K562 (cell line): Measurements from ENCODE around the gene ARHGEF4. TPM values are rescaled to one million over a fixed set of nuclear protein-coding genes. Genes with fewer than 3 reads are reported as not detected.

Source experiments
- ATAC-seq: fragments of 200-7000 bp; cut with Tn5 transposase; 3 replicates; pipeline ENCODE4 v1.9.1; 2020; ENCODE audit warnings: moderate library complexity
- BruUV-seq: library from RNA; stranded (reverse); fragments of 400-500 nt; replicated peaks from 2 replicates; lab custom pipeline; 2021; lab: Mats Ljungman, UMichigan
- CTCF ChIA-PET: fragments of 300-600 bp; formaldehyde crosslinking; extraction: SDS; loops from one replicate; lab custom pipeline; 2021; ENCODE audit warnings: low intra/inter-chr PET ratio; lab: Yijun Ruan, JAX
- POLR2A ChIA-PET: fragments of 300-600, 350-650 bp; sonication (Branson Sonifier 250); formaldehyde crosslinking; extraction: SDS; loops from one replicate; lab custom pipeline; 2021; ENCODE audit warnings: antibody characterized with exemption, inconsistent platforms; lab: Yijun Ruan, JAX
- DNase-seq, 4 experiments: peaks; one replicate each; pipeline versions ENCODE4 v3.0.0 to v3.0.0-alpha.2; 2011 to 2018; ENCODE audit warnings: low spot score in 3 of 4, mixed read lengths in 3 of 4; ENCODE audit errors: extremely low read depth in 1 of 4
- FAIRE-seq: peaks from 2 replicates; lab custom pipeline; 2011; peaks lifted over from hg19 to GRCh38; lab: Jason Lieb, UNC
- H2AFZ ChIP-seq: 2 replicates; pipeline ENCODE4 v1.6.0; 2011; ENCODE audit warnings: low read depth, low read length, control low read depth, inconsistent platforms
- H3K27ac ChIP-seq: fragments of 200-600 bp; 3 replicates; pipeline ENCODE4 v1.8.0; 2011; ENCODE audit warnings: low read depth, mild to moderate bottlenecking, control low read depth, inconsistent platforms, low read length, moderate library complexity, mixed read lengths; ENCODE audit errors: extremely low read depth
- H3K27me3 ChIP-seq, 2 experiments: fragments of 300-600 bp in 1 of 2; 2 replicates in 1 of 2; 3 replicates in 1 of 2; pipeline versions ENCODE4 v1.6.0 to v1.8.0; 2011; ENCODE audit warnings: inconsistent platforms in 2 of 2, low read length in 2 of 2, mild to moderate bottlenecking in 1 of 2, mixed read lengths in 1 of 2, moderate library complexity in 1 of 2; ENCODE audit not compliant: control insufficient read depth in 2 of 2, insufficient read depth in 2 of 2
- H3K36me3 ChIP-seq: fragments of 300-600 bp; 3 replicates; pipeline ENCODE4 v1.8.0; 2011; ENCODE audit warnings: mild to moderate bottlenecking, low read length, inconsistent platforms; ENCODE audit not compliant: control insufficient read depth, insufficient read depth
- H3K4me1 ChIP-seq, 2 experiments: fragments of 200-600 bp in 1 of 2; replicated peaks in 1 of 2; 2 replicates in 1 of 2; 3 replicates in 1 of 2; pipeline versions ENCODE4 v1.5.1 to v1.8.0; 2011; ENCODE audit warnings: inconsistent platforms in 2 of 2, low read length in 2 of 2, mild to moderate bottlenecking in 1 of 2, mixed read lengths in 1 of 2, moderate library complexity in 1 of 2; ENCODE audit not compliant: control insufficient read depth in 2 of 2, insufficient read depth in 2 of 2
- H3K4me2 ChIP-seq: 2 replicates; pipeline ENCODE4 v1.6.1; 2011; ENCODE audit warnings: low read length, control low read depth, inconsistent platforms, mixed read lengths; ENCODE audit not compliant: insufficient read depth
- H3K4me3 ChIP-seq: fragments of 200-600 bp; sonication (generic), shearing (Covaris generic); 2 replicates; pipeline ENCODE4 v1.5.1; 2016; ENCODE audit warnings: control low read depth, inconsistent platforms
- H3K79me2 ChIP-seq: fragments of 200-600 bp; 3 replicates; pipeline ENCODE4 v1.8.0; 2011; ENCODE audit warnings: low read length, inconsistent platforms; ENCODE audit not compliant: control insufficient read depth, insufficient read depth
- H3K9ac ChIP-seq, 2 experiments: 2 replicates each; pipeline versions ENCODE4 v1.6.0 to v1.6.1; 2011; ENCODE audit warnings: low read depth in 2 of 2, low read length in 2 of 2, control low read depth in 1 of 2, inconsistent platforms in 1 of 2, mild to moderate bottlenecking in 1 of 2, mixed read lengths in 1 of 2; ENCODE audit not compliant: insufficient read depth in 1 of 2
- H3K9me1 ChIP-seq: one replicate; pipeline ENCODE4 v1.6.0; 2011; ENCODE audit warnings: inconsistent platforms, mild to moderate bottlenecking, low read length, moderate library complexity; ENCODE audit not compliant: control insufficient read depth, insufficient read depth
- H3K9me3 ChIP-seq: replicated peaks from 2 replicates; pipeline ENCODE4 v1.5.1; 2011; ENCODE audit warnings: low read depth, low read length, inconsistent platforms; ENCODE audit not compliant: control insufficient read depth, insufficient read depth
- H4K20me1 ChIP-seq: replicated peaks from 2 replicates; pipeline ENCODE4 v1.6.1; 2011; ENCODE audit warnings: low read length, inconsistent platforms, mixed read lengths; ENCODE audit not compliant: control insufficient read depth, insufficient read depth
- DLX4 ChIP-seq: fragments of 250-450 bp; sonication (Bioruptor Pico); IDR thresholded peaks from 2 replicates; pipeline ENCODE4 v1.6.1; 2021; ENCODE audit warnings: mild to moderate bottlenecking
- E2F8 ChIP-seq: fragments of 450-650 bp; IDR thresholded peaks from 2 replicates; pipeline ENCODE4 v1.7.1; 2018; ENCODE audit warnings: mild to moderate bottlenecking, low read depth; ENCODE audit not compliant: partially characterized antibody
- GTF2A2 ChIP-seq: IDR thresholded peaks from 2 replicates; pipeline ENCODE4 v1.6.1; 2016; ENCODE audit warnings: mild to moderate bottlenecking, missing genetic modification characterization, missing compliant biosample characterization
- GTF2B ChIP-seq: IDR thresholded peaks from 2 replicates; pipeline ENCODE4 v1.6.1; 2011; ENCODE audit not compliant: insufficient read length; ENCODE audit errors: extremely low read depth
- HES1 ChIP-seq: fragments of 450-650 bp; IDR thresholded peaks from 2 replicates; pipeline ENCODE4 v1.6.1; 2016; ENCODE audit warnings: low read depth, mild to moderate bottlenecking, moderate library complexity
- KDM1A ChIP-seq, 2 experiments: fragments of 450-650 bp; IDR thresholded peaks; 2 replicates each; pipeline ENCODE4 v1.6.1; 2016; ENCODE audit warnings: mild to moderate bottlenecking in 2 of 2
- NR1H2 ChIP-seq: sonication (generic); formaldehyde crosslinking; IDR thresholded peaks from 2 replicates; pipeline ENCODE4 v1.4.0; 2020; ENCODE audit warnings: mild to moderate bottlenecking, missing genetic modification reagents
- PRDM10 ChIP-seq: fragments of 450-650 bp; IDR thresholded peaks from 2 replicates; pipeline ENCODE4 v1.6.1; 2018; ENCODE audit not compliant: partially characterized antibody
- TSC22D4 ChIP-seq: fragments of 450-650 bp; IDR thresholded peaks from 2 replicates; pipeline ENCODE4 v1.6.1; 2016; ENCODE audit warnings: missing genetic modification characterization, missing biosample characterization, control low read depth
- ZNF12 ChIP-seq: sonication (generic); formaldehyde crosslinking; IDR thresholded peaks from 2 replicates; pipeline ENCODE4 v1.4.0; 2020; ENCODE audit warnings: mild to moderate bottlenecking, missing genetic modification reagents
- ZNF584 ChIP-seq: fragments of 200-800 bp; sonication (Bioruptor generic); IDR thresholded peaks from 2 replicates; pipeline ENCODE4 v1.6.1; 2016; ENCODE audit warnings: low read depth, mild to moderate bottlenecking, missing genetic modification characterization, missing compliant biosample characterization
- ZNF764 ChIP-seq: fragments of 250-450 bp; sonication (Bioruptor Pico); IDR thresholded peaks from 2 replicates; pipeline ENCODE4 v1.4.0; 2020; ENCODE audit warnings: low read depth, mild to moderate bottlenecking, moderate library complexity
- WGBS: fragments of 100-300 bp; shearing (Covaris generic); methylation state at CpG from one replicate; pipeline ENCODE4 v1.1.6; 2016; ENCODE audit warnings: low coverage, mixed read lengths; ENCODE audit not compliant: insufficient coverage; ENCODE audit errors: missing lambda C conversion rate; 5-methylcytosine and 5-hydroxymethylcytosine counted together
- in situ Hi-C: fragments of 300-500 bp; cut with MboI; formaldehyde crosslinking; loops from 4 replicates; pipeline ENCODE4 v1.15.0; 2018; ENCODE audit warnings: inconsistent platforms, mixed read lengths
- intact Hi-C: fragments of 100-400 bp; cut with micrococcal nuclease; formaldehyde crosslinking; loops from 2 replicates; pipeline ENCODE4 v1.14.2; 2022
- polyA plus RNA-seq, 8 experiments: library from polyadenylated mRNA; depleted of rRNA in 4 of 8; stranded (reverse) in 5 of 8; unstranded in 3 of 8; fragments of >200 nt; fragmentation: Nextera tagmentation in 2 of 8; fragmentation: Illumina TruSeq in 1 of 8; extraction: Ambion mirVana in 2 of 8; extraction: Trizol in 1 of 8; gene quantifications; 2 replicates each; pipeline versions ENCODE4 v1.2.1 to v1.2.3, GENCODE V29; 2011 to 2014; ENCODE audit warnings: inconsistent platforms in 1 of 8, missing spikeins in 1 of 8
- total RNA-seq, 7 experiments: library from RNA; depleted of rRNA in 6 of 7; stranded (reverse); fragments of >200 nt in 6 of 7; fragmentation: Illumina TruSeq in 2 of 7; extraction: Trizol in 2 of 7; gene quantifications; 2 replicates each; pipeline versions ENCODE4 v1.2.1 to v1.2.3, GENCODE V29; 2011 to 2021; ENCODE audit warnings: low replicate concordance in 1 of 7

The ARHGEF4 gene
- total and polyA plus RNA-seq, 9 of the 15 experiments (the other 6 are each of a cell fraction or from before 2014, with no cell fraction given): not detected

GRCh38 chr2:130913891-130914290, 77.2 kb downstream of the ARHGEF4 start:
- Histone ChIP-seq H3K27me3 (peaks cover 32 to 65% of the 10 kb centered on the region in 2 experiments; a peak in 4 of 5 replicates), H3K4me1 (0 out of 5 replicates have a peak, but pooled peaks cover 0 to 3% of the 10 kb centered on the region in 2 experiments), H3K79me2 (no peaks in the 10 kb centered on the region), H3K4me2 (no peak overlapping the region), H3K36me3 (no peaks in the 10 kb centered on the region), H3K4me3 (no peak overlapping the region), H2AFZ (no peak overlapping the region), H3K9me3 (no peaks in the 10 kb centered on the region), H3K9me1 (peaks cover 2% of the 10 kb centered on the region), H3K27ac (no peak overlapping the region), H4K20me1 (0 out of 2 replicates have a peak, but pooled peaks cover 8% of the 10 kb centered on the region), H3K9ac (no peak overlapping the region)
- FAIRE-seq (no peak), ATAC-seq (no peak), DNase-seq (no peak)
- BruUV-seq: no TSS peak
- intact Hi-C loops: no loop called here
- ChIA-PET POLR2A (no interaction called here), CTCF (no interaction called here)
- in situ Hi-C loops: no loop called here
- 0% methylated on average over 4 of the region's 6 CpGs for WGBS
- TF ChIP-seq GTF2B: no peak
- TF ChIP-seq E2F8: no peak
- TF ChIP-seq NR1H2 (CRISPR knock-in tag): no peak
- no peak for TF ChIP-seq ZNF12 (CRISPR knock-in tag)
- no peak for TF ChIP-seq TSC22D4 (tag)
- TF ChIP-seq ZNF584 (CRISPR knock-in tag): no peak
- TF ChIP-seq DLX4 (CRISPR knock-in tag): no peak
- TF ChIP-seq HES1: no peak
- no peak for TF ChIP-seq KDM1A (IDR thresholded peaks at IDR 0.05)
- TF ChIP-seq ZNF764 (CRISPR knock-in tag): no peak
- TF ChIP-seq GTF2A2 (tag): no peak
- no peak for TF ChIP-seq PRDM10
